Small intestine (tissue), 16 donors: ENCODE data around the gene C10orf95. TPM values are rescaled to one million over a fixed set of nuclear protein-coding genes. Genes with fewer than 3 reads are reported as not detected.
"Not testable (repeated sequence)": the region's sequence is repeated elsewhere in the genome, so short reads cannot be mapped to it uniquely, and the experiment has no call there.

ENCODE experiments used
- DNase-seq, 2 donors: peaks; one replicate each; pipeline versions ENCODE4 v3.0.0 to v3.0.0-alpha.2; 2013
- FAIRE-seq: peaks from 2 replicates; lab custom pipeline; 2012; peaks lifted over from hg19 to GRCh38; lab: Jason Lieb, UNC
- H3K27ac ChIP-seq, 3 donors: one replicate each; pipeline ENCODE4 v1.5.1; 2013; ENCODE audit warnings: low read length in 2 of 3, mild to moderate bottlenecking in 2 of 3, control low read depth in 1 of 3, inconsistent platforms in 1 of 3, low read depth in 1 of 3, moderate library complexity in 1 of 3
- H3K27me3 ChIP-seq, 3 donors: one replicate each; pipeline ENCODE4 v1.6.1; 2013; ENCODE audit warnings: low read length in 3 of 3, inconsistent platforms in 1 of 3; ENCODE audit not compliant: control insufficient read depth in 3 of 3, insufficient read depth in 3 of 3
- H3K36me3 ChIP-seq, 3 donors: one replicate each; pipeline ENCODE4 v1.6.1; 2013; ENCODE audit warnings: low read length in 3 of 3, inconsistent platforms in 1 of 3, low read depth in 1 of 3, mild to moderate bottlenecking in 1 of 3, moderate library complexity in 1 of 3; ENCODE audit not compliant: control insufficient read depth in 3 of 3, insufficient read depth in 2 of 3
- H3K4me1 ChIP-seq, 3 donors: one replicate each; pipeline ENCODE4 v1.6.1; 2013; ENCODE audit warnings: low read length in 2 of 3, inconsistent platforms in 1 of 3, low read depth in 1 of 3, mild to moderate bottlenecking in 1 of 3, moderate library complexity in 1 of 3; ENCODE audit not compliant: control insufficient read depth in 3 of 3, insufficient read depth in 2 of 3
- H3K4me3 ChIP-seq, 3 donors: one replicate each; pipeline ENCODE4 v1.5.1; 2013; ENCODE audit warnings: low read length in 3 of 3, control low read depth in 1 of 3, inconsistent platforms in 1 of 3, low read depth in 1 of 3, mild to moderate bottlenecking in 1 of 3, moderate library complexity in 1 of 3
- H3K9me3 ChIP-seq, 2 donors: one replicate each; pipeline ENCODE4 v1.6.1; 2013; ENCODE audit warnings: low read depth in 1 of 2, low read length in 1 of 2; ENCODE audit not compliant: control insufficient read depth in 2 of 2, insufficient read depth in 1 of 2
- WGBS, 3 donors: extraction: QIAGEN DNeasy Blood & Tissue Kit; methylation state at CpG; one replicate each; pipeline ENCODE4 v1.1.7; 2013; 5-methylcytosine and 5-hydroxymethylcytosine counted together
- long read RNA-seq, 10 donors: transcript quantifications; one replicate each; lab custom pipeline, GENCODE V29; 2026
- polyA plus RNA-seq, 4 donors: library from polyadenylated mRNA; stranded (reverse) in 3 of 4; unstranded in 1 of 4; fragments of 200-250 nt in 3 of 4; fragments of 120-200 nt in 1 of 4; gene quantifications; one replicate each; pipeline versions ENCODE4 v1.2.1 to v1.2.3, GENCODE V29; 2013
- donor health status: healthy with polysubstance abuse.
- donor health status: control.
- donor health status: control.
- donor health status: Bipolar disorder and iron deficiency.
- donor health status: healthy.

Gene C10orf95, protein sequence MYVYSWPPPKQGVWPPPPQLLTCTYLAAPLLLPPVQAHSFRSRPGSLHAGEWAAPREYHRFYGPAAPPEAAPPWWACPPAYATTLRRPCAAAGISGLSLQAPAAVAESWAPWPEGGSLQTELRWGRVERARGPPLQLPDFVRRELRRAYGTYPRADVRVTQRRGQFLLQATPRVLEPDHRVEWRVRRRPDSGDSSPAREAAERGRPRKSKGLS
- polyA plus RNA-seq: 1 to 10 TPM in 1 of 4 donors, under 1 TPM in 1, not detected in 2; 0.61 to 3.8 TPM
- long read RNA-seq, donor 1, partial matches to known transcripts: 80 of 82 reads
- long read RNA-seq, donor 1, other reads (novel, unspliced or antisense): 0 of 82 reads
- long read RNA-seq, donor 2: 0 reads
- long read RNA-seq, donor 3, partial matches to known transcripts: 6 of 6 reads
- long read RNA-seq, donor 3, other reads (novel, unspliced or antisense): 0 of 6 reads
- long read RNA-seq, donor 4: 0 reads
- long read RNA-seq, donor 5: 0 reads
- long read RNA-seq, donor 6, partial matches to known transcripts: 0 of 1 reads
- long read RNA-seq, donor 6, other reads (novel, unspliced or antisense): 0 of 1 reads
- long read RNA-seq, donor 7: 0 reads
- long read RNA-seq, donor 8: 0 reads
- long read RNA-seq, donor 9: 0 reads
- long read RNA-seq, donor 10: 0 reads

DNA sequence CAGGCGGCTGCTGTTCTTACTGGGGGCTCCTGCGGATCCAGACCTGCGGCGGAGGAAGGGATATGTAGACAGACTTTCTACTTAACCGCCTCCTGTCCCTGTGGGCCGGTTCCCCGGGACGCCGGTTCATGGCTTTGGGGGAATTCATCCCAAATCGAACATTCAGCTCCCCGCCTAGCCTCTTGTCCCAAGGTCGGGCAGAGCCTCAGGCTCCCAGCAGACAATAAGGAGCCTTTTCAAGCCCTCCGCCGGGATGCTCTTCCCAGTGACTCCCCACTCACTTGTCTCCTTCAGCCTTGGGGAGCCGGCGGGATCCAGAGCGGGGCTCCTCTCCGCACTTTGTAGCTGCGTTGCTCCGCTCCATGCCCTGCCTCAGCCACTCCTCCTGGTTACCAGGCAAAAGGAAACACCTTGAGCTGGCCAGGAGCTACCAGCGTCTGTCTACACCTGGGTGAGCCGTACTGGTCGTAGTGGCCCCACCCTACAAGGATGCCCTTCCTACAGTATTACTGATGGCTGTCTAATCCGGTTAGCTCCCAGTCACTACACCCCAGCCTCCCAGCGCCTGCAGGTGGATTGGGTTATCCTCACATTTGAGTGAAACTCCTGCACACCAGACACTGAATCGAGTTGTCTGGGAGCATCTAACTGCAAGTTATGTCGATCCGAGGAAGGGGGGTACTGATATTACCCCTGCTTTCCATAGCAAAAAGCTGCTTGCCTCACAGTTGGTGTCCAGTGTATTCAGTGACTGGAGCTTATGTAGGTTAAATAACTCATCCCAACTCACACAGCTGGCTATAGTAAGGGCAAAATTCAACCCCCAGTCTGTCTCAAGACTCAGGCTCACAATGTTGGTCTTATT is at the start of gene C10orf95:
TSS of gene C10orf95 (minus strand) at position 439 of the 865 bp plus-strand sequence. CDS start 450 bp downstream, outside the sequence.
- Histone ChIP-seq H3K36me3 (peaks cover 0 to 34% (median 0%) of the 10 kb centered on the region in 3 donors), H3K9me3 (no peaks in the 10 kb centered on the region), H3K27me3 (no peaks in the 10 kb centered on the region), H3K4me3 (peak within 1 kb of the TSS; percentile 83 to 98 (median 86)), H3K27ac (peak within 1 kb of the TSS; percentile 88 to 94 (median 92)), H3K4me1 (peaks cover 0 to 46% (median 2%) of the 10 kb centered on the region in 3 donors)
- DNase-seq: peak; percentile 63 to 72
- WGBS, 3 donors: 9 to 24% (median 17%) methylated on average over 25 to 28 of the region's 28 CpGs
- no peak for FAIRE-seq

DNA sequence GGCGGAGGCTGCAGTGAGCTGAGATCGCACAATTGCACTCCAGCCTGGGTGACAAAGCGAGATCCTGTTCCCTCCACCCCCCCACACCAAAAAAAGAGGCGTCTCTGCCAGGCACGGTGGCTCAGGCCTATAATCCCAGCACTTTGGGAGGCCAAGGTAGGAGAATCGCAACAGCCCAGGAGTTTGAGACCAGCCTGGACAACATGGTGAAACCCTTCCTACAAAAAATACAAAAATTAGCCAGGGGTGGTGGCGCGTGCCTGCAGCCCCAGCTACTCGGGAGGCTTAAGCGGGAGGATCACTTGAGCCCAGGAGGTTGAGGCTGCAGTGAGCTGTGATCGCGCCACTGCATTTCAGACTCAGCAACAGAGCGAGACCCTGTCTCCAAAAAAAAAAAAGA is 49.3 kb upstream of the C10orf95 start:
- not testable (repeated sequence) for H3K4me3 ChIP-seq, H3K36me3 ChIP-seq, DNase-seq, H3K9me3 ChIP-seq, H3K27ac ChIP-seq, FAIRE-seq, H3K27me3 ChIP-seq
- 93 to 95% (median 94%) methylated on average over 13 of the region's 13 CpGs for WGBS, 3 donors
- H3K4me1 ChIP-seq: peaks cover 0 to 24% (median 0%) of the 10 kb centered on the region in 3 donors

DNA sequence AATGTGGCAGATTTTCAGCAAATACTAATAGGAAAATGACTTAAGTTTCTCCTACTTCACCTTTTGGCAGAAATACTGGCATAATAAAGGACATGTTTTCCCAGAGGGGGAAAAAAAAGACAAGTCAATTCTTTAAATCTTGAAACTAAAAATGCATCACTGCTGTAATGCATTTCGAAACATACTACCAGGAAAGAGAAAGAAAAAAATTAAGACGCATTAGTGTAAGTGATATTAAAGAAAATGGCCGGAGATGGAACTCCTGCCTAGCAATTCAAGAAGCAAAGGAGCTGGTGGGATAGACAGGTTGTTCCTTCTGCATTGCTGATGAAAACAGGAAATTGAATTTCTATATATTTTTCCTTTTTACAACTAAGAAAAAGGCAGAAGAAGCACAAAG is 48.0 kb upstream of the C10orf95 start:
- DNase-seq: no peak
- peaks cover 0 to 16% (median under 1%) of the 10 kb centered on the region in 3 donors for H3K36me3 ChIP-seq
- H3K27me3 ChIP-seq: no peaks in the 10 kb centered on the region
- H3K4me1 ChIP-seq: peaks cover 0 to 14% (median 0%) of the 10 kb centered on the region in 3 donors
- no peak overlapping the region for H3K4me3 ChIP-seq
- no peaks in the 10 kb centered on the region for H3K9me3 ChIP-seq
- WGBS, 3 donors: 85 to 93% (median 93%) methylated on average over 3 of the region's 3 CpGs
- no peak for FAIRE-seq
- no peak overlapping the region for H3K27ac ChIP-seq

DNA sequence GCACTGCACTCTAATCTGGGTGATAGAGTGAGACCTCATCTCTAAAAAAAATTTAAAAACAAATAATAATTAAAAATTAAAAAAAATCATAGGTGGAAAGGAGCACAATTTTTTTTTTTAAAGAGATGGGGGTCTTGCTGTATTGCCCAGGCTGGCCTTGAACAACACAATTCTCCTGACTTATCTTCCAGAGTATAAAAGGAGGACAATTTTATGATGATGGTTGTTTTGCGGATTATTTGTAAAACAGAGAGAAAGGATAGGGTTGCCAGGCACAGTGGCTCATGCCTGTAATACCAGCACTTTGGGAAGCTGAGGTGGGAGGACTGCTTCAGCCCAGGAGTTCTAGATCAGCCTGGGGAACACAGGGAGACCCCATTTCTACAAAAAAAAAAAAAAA is 46.2 kb upstream of the C10orf95 start:
- peaks cover 0 to 20% (median 2%) of the 10 kb centered on the region in 3 donors for H3K36me3 ChIP-seq
- H3K27me3 ChIP-seq: no peaks in the 10 kb centered on the region
- H3K9me3 ChIP-seq: no peaks in the 10 kb centered on the region
- no peak for FAIRE-seq
- WGBS, 3 donors: 93 to 100% (median 97%) methylated on average over 1 of the region's 1 CpG
- peaks cover 0 to 8% (median 0%) of the 10 kb centered on the region in 3 donors for H3K4me1 ChIP-seq
- no peak overlapping the region for H3K27ac ChIP-seq
- no peak for DNase-seq
- H3K4me3 ChIP-seq: no peak overlapping the region

DNA sequence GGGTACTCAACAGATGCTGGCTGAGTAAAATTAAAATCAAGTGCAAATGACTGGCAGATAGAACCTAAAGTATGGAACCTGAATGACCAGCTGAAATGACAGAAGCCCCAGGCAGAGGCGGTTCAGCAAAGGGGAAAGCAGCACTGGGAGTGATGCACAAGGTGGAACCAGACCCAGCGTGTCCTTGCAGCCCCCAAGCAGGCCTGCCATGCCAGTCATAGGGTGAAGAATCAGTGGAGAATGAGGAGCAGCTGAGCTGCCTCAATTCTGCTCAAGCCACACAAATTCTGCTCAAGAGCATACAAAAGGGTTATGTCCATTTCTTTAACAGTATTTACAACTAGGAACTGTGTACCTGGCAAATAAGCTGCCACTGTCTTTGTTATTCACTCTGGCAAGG is 42.4 kb upstream of the C10orf95 start:
- Histone ChIP-seq H3K27ac (no peak overlapping the region), H3K27me3 (no peaks in the 10 kb centered on the region), H3K4me3 (no peak overlapping the region), H3K4me1 (no peaks in the 10 kb centered on the region), H3K36me3 (peaks cover 0 to 39% (median 10%) of the 10 kb centered on the region in 3 donors), H3K9me3 (no peaks in the 10 kb centered on the region)
- FAIRE-seq (no peak), DNase-seq (no peak)
- 92 to 96% (median 92%) methylated on average over 2 of the region's 2 CpGs for WGBS, 3 donors

DNA sequence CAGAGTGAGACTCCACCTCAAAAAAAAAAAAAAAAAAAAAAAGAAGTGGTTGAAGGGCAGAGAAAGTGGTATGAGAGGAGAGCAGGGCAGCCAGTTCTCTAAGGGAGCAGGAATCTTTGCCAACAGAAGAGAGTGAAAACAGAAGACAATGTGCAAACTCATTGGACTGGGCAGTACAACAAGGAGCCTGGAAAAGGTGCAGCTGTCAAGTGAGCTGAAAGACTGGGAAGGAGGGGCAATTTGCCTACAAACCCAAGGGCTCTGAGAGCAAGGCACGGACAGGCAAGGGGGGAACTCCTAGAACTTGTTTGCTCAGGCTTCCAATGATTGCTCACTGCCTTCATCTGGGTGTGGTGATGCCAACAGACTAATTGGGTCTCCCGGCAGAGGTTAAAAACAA is 41.6 kb upstream of the C10orf95 start:
- 46 to 56% (median 54%) methylated on average over 2 of the region's 2 CpGs for WGBS, 3 donors
- FAIRE-seq (no peak), DNase-seq (no peak)
- Histone ChIP-seq H3K9me3 (no peaks in the 10 kb centered on the region), H3K4me3 (no peak overlapping the region), H3K27ac (no peak overlapping the region), H3K27me3 (no peaks in the 10 kb centered on the region), H3K4me1 (no peaks in the 10 kb centered on the region), H3K36me3 (peaks cover 1 to 45% (median 12%) of the 10 kb centered on the region in 3 donors)

DNA sequence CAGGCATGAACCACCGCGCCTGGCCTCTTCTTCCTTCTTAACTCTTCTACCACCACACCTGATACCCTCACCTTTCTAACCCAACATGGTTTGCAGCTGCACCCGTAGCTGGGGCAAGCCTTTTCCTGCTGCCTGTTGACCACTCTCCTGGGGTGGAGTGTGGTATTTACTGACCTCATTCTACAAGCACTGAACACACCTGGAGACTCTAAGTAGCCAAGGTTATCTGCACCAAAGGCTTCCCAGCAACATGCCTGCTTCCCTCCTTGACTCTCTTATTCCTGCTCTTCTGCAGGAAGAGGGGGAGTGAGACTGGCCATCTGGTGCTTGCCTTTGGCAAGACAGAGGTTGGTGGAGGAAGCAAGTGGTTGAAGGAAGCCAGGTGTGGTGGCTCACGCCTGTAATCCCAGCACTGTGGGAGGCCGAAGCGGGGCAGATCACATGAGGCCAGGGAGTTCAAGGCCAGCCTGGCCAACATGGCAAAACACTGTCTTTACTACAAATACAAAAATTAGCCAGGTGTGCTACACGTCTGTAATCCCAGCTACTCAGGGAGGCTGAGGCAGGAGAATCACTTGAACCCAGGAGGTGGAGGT is 41.1 kb upstream of the C10orf95 start:
- no peak overlapping the region for H3K27ac ChIP-seq
- FAIRE-seq (no peak), DNase-seq (no peak)
- no peaks in the 10 kb centered on the region for H3K27me3 ChIP-seq
- peaks cover 3 to 49% (median 12%) of the 10 kb centered on the region in 3 donors for H3K36me3 ChIP-seq
- H3K4me3 ChIP-seq: no peak overlapping the region
- H3K4me1 ChIP-seq: no peaks in the 10 kb centered on the region
- no peaks in the 10 kb centered on the region for H3K9me3 ChIP-seq
- WGBS, 3 donors: 85 to 97% (median 94%) methylated on average over 7 of the region's 7 CpGs
